ENCODE measurements around the gene DUSP12.

DUSP12 gene

GRCh38 chr1:161749509-161750407 is at the start of gene DUSP12:
Gene DUSP12 (plus strand): TSS chr1:161749786. CDS start chr1:161749802, 16 bp downstream.
- H3K4me3 ChIP-seq (ENCODE audit: low read depth, low read length) = peak within 1 kb of the TSS; percentile 97
- ChIA-PET POLR2A (interaction anchor here (0.5 to 1.4 kb wide), 6 partner anchors 11 to 562 kb away, joined by 3 to 4 read pairs (median 4); partner anchors contain the start of gene ATF6), CTCF (interaction anchor here (0.6 to 7.9 kb wide), 13 partner anchors 9 to 289 kb away, joined by 3 to 77 read pairs (median 4); no protein-coding TSS in a partner anchor)
- TF ChIP-seq CTCF (IDR thresholded peaks at IDR 0.05; ENCODE audit: insufficient read depth, low read length, missing control alignments) = peak; percentile 47
- peak; percentile 72 for DNase-seq (ENCODE audit: low read depth, low spot score)

GRCh38 chr1:161702250-161702649 is 47.3 kb upstream of the DUSP12 start:
- no peak overlapping the region for H3K4me3 ChIP-seq (ENCODE audit: low read depth, low read length)
- DNase-seq (ENCODE audit: low read depth, low spot score) = no peak
- TF ChIP-seq CTCF (IDR thresholded peaks at IDR 0.05; ENCODE audit: insufficient read depth, low read length, missing control alignments) = no peak
- CTCF ChIA-PET = interaction anchor here (1.4 kb wide), 1 partner anchor 10 kb away, joined by 3 read pairs; no protein-coding TSS in a partner anchor
- POLR2A ChIA-PET = no interaction called here

GRCh38 chr1:161705537-161705936 is 44.0 kb upstream of the DUSP12 start:
- no peak for TF ChIP-seq CTCF (IDR thresholded peaks at IDR 0.05; ENCODE audit: insufficient read depth, low read length, missing control alignments)
- H3K4me3 ChIP-seq (ENCODE audit: low read depth, low read length) = no peak overlapping the region
- ChIA-PET POLR2A (no interaction called here), CTCF (interaction anchor here (1.0 kb wide), 1 partner anchor 13 kb away, joined by 3 read pairs; no protein-coding TSS in a partner anchor)
- DNase-seq (ENCODE audit: low read depth, low spot score) = no peak

- ChIA-PET POLR2A (interaction anchor here (1.2 to 1.4 kb wide), 2 partner anchors 16 to 21 kb away, joined by 4 read pairs; no protein-coding TSS in a partner anchor), CTCF (interaction anchor here (1.7 kb wide), 1 partner anchor 20 kb away, joined by 5 read pairs; no protein-coding TSS in a partner anchor)
- no peak overlapping the region for H3K4me3 ChIP-seq (ENCODE audit: low read depth, low read length)
- DNase-seq (ENCODE audit: low read depth, low spot score) = no peak
- TF ChIP-seq CTCF (IDR thresholded peaks at IDR 0.05; ENCODE audit: insufficient read depth, low read length, missing control alignments) = no peak
Measured at GRCh38 chr1:161706113-161706481, 43.5 kb upstream of the DUSP12 start.

- no peak for TF ChIP-seq CTCF (IDR thresholded peaks at IDR 0.05; ENCODE audit: insufficient read depth, low read length, missing control alignments)
- peak; percentile 81 for DNase-seq (ENCODE audit: low read depth, low spot score)
- ChIA-PET POLR2A (interaction anchor here (1.2 to 1.4 kb wide), 2 partner anchors 16 to 20 kb away, joined by 4 read pairs; no protein-coding TSS in a partner anchor), CTCF (interaction anchor here (1.4 to 1.7 kb wide), 4 partner anchors 20 to 219 kb away, joined by 3 to 5 read pairs (median 4); no protein-coding TSS in a partner anchor)
- H3K4me3 ChIP-seq (ENCODE audit: low read depth, low read length) = no peak within 1 kb of the TSS
Measured at GRCh38 chr1:161706482-161707347, 42.9 kb upstream of the DUSP12 start, which contains the start of gene FCRLA. Gene FCRLA (plus strand): TSS chr1:161707229. CDS start chr1:161707265, 36 bp downstream.
